GM19238 (cell line): ENCODE measurements around the gene CSMD2.

Source experiments
- DNase-seq: peaks from one replicate; pipeline ENCODE4 v3.0.0; 2011; ENCODE audit warnings: low spot score; ENCODE audit not compliant: insufficient read length

Gene CSMD2

DNA sequence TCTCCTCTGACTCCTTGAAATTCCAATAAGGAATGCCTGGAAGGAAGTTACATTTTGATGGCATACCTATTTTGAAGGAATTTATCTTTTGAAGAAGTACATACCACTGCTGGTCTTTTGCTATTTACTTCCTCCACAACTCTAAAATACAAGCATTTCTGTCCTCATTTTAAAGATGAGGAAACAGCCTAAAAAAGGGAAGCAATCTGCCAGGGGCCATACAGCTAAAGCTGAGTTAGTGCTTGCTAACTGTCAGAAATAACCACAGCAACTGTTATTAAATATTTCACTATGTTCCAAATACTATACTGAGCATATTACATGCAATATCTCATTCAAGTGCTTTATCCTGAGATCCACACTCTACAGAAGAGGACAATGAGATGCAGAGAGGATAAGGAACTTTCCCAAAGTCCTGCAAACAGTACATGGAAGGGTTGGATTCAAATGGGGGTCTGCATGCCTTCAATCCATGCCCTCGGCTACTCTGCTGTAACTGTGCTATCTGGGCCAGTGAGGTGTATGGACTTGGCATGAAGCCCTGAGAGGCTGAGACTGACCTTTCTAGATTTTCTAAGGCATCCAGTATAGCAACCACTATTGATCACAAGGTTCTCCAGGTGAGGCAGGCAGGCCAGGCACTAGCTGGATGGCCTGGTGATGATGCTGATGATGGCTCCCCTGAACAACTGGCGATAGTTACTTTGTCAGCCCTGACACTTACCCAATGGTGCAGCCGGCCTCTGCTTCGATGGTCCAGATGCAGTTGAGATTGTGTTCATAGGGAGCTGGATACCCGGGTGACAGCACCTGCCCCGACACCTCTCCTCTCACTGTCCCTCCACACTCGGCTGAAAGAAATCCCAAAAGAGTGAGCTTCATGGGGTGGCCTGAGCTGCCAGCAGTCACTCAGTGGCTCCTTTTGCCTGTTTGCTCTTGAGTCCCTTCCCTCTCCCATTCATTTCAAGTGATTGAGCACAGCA lies 472.5 kb downstream of the CSMD2 start:
- no peak for DNase-seq

GRCh38 chr1:33687000-33687399 lies 478.0 kb downstream of the CSMD2 start:
- DNase-seq, result no peak

DNA sequence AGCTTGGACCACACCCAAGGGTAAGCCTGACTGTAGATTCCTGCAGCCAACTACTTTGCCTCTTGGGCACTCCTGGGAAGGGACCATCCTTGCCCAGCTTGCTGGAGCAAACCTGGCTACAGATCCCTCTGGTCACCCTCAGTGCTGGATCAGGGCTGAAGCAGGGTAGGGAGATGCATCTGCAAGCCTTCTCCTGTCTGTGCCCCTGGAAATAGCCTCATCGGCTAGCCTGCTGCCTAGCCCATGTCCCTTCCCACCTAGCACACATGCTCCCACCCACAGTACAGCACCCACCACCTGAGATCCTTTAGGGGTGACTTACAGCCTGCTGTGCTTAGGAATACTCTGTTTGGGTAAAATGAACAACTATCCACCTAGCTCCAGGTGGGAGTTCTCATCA lies 478.5 kb downstream of the CSMD2 start:
- DNase-seq, result no peak

DNA sequence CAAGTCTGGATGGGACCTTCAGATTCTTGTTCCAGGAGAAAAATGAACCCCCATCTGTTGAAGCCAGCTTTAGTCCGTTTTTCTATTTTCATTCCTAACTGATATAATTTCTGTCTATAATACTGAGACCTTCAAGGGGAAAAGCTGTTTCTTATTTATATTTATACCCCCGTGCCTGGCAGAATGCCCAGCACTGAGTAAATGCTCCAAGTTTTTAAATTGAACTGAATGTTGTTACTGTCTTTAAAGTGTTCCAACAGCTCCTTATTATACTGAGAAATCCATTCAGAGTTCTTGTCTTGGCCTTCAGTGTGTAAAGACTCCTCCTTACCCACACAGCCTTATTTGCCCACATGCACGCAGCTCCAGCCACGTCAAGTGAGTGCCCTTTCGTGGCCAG lies 479.8 kb downstream of the CSMD2 start:
- no peak for DNase-seq

- DNase-seq, result no peak
Observed at GRCh38 chr1:33684396-33685179, 480.4 kb downstream of the CSMD2 start.

- DNase-seq, result no peak
Observed at GRCh38 chr1:33683913-33684312, 481.1 kb downstream of the CSMD2 start.

- no peak for DNase-seq
Observed at GRCh38 chr1:33682371-33682770, 482.7 kb downstream of the CSMD2 start.

DNA sequence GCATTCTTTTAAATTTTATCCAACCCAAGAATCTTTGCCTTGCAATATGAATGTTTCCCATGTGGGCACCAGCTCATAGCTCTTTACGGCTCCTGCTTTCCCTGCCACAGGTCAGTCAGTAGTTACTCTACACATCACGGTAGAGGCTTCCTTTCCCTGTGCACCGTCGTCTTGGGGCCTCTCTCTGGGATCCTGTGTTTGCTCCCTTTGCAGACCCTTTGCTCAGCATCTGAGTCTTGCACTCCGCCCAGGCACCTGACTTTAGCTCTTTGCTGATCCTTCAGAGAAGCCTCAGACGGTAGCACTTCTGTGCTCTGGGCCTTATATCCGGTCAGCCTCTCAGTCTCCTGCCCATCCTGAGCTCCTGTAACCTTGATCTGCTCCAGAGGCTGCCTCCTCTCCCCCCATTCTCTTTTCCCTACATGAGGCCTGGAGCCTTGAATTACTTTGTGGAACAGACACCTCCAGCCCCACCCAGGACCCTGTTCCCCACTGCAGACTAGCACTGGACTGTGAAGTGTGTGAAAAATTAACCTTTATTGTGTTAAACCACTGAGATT lies 484.7 kb downstream of the CSMD2 start:
- DNase-seq, result no peak

GRCh38 chr1:33670567-33670966 lies 494.5 kb downstream of the CSMD2 start:
- no peak for DNase-seq

DNA sequence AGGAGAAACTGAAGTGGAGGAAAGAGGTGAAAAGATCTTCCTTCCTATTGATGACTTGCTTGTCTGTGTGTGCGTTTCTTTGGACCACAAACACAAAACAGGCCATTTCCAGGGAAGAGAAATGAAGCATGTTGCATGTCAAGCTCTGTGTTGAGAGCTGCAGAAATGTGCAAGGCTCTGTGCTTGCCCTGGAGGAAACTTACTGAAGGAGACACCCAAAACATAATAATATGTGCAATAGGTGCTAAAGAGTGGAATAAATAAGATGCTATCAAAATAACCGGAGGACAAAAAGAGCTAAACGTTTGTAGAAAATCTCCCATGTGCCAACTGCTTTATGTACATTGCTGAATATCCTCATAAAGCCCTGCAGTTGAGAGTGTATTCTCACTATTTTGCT lies 496.3 kb downstream of the CSMD2 start:
- no peak for DNase-seq

- DNase-seq, result no peak
Observed at GRCh38 chr1:33667386-33668282, 497.4 kb downstream of the CSMD2 start.

DNA sequence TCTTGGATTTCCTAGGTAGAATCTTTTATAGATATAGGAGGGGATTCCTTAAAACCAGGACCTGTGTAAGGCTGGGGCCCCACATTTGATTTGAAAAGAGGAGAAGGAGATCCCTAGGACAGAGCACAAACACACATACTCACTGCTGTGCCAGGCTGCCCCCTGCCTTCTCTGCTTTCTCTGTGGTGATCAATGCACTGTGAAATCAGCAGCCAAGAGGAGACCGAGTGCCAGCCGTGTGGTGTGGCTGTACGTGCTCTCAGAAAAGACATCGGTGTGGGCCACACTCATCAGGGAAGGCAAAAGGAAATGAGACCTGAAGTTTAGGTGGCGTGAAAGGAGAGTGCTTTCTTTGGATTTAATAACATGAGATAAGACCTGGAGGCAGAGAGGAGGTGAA lies 498.4 kb downstream of the CSMD2 start:
- DNase-seq, result no peak

GRCh38 chr1:33661811-33662454 lies 503.1 kb downstream of the CSMD2 start:
- DNase-seq, result no peak

DNA sequence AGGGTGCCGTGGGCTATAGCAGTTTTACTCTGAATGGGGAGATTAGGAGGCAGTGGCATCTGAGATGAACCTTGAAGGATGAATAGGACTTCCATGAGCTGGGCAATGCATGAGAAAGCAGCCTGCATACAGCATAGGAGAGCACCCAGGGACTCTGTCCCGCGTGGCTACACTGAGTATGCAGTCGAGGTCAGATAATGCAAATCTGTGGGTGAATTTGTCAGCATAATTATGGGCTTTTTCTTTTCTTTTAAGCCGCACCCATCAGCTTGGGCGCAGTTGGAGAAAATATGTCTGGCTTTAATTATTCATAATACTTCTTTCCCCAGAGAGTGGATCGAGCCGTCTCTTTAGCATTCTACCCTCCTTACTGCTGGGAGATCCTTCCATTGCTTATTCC lies 504.1 kb downstream of the CSMD2 start:
- DNase-seq, result no peak

GRCh38 chr1:33660244-33660643 lies 504.8 kb downstream of the CSMD2 start:
- no peak for DNase-seq

DNA sequence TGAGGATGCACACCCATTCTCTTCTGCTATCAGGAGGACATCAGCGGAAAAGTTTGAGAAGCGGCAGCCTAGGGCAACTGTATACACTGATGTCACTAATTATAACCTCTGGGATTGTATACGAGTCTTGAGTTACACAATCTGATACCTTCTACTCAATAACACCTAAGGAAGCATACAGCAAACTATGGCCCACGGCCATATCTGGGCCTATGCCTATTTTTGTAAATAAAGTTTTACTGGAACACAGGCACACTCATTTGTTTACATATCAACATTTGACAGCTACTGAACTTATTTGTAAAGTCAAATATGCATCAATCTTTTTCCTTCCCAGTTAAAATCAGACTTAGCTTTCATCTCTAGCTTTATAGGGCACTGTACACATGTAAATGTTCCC lies 505.4 kb downstream of the CSMD2 start:
- no peak for DNase-seq

GRCh38 chr1:33657833-33658232 lies 507.2 kb downstream of the CSMD2 start:
- no peak for DNase-seq

GRCh38 chr1:33656467-33657005 lies 508.5 kb downstream of the CSMD2 start:
- DNase-seq, result no peak

DNA sequence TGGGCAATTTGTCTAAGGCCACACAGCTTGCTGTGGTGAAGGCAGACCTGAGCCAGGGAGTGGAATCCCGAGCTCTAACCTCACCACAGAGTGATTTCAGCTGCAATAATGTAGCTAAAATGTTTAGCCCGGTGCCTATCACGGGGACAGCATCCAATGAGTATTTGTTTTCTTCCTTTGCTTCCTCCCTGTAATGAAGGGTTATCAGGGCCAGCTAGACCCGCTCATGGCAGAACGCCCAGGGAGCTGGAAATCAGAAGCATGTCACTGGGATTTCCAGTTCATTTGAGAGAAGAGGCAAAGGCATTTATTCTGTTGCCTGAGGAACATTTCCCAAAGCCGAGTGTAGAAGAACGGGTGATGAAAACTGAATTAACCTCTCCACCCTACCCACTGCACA lies 509.5 kb downstream of the CSMD2 start:
- DNase-seq, result no peak

GRCh38 chr1:33654267-33654834 lies 510.7 kb downstream of the CSMD2 start:
- DNase-seq, result no peak
